H9 (cell line): Measurements from ENCODE around the gene GALNS. TPM values are rescaled to one million over a fixed set of nuclear protein-coding genes. Genes with fewer than 3 reads are reported as not detected.

Experiments
- DNase-seq: peaks from one replicate; pipeline ENCODE4 v3.0.0-alpha.2; 2017
- H2AFZ ChIP-seq: one replicate; pipeline ENCODE4 v1.6.1; 2013; ENCODE audit warnings: mild to moderate bottlenecking, low read length, control low read depth, moderate library complexity
- H2AK5ac ChIP-seq: 2 replicates; pipeline ENCODE4 v1.6.1; 2013; ENCODE audit warnings: low read length, control low read depth, mixed read lengths; ENCODE audit not compliant: insufficient read length
- H2BK120ac ChIP-seq: one replicate; pipeline ENCODE4 v1.6.1; 2013; ENCODE audit warnings: low read depth, mild to moderate bottlenecking, low read length, control low read depth, inconsistent platforms; ENCODE audit not compliant: poor library complexity, severe bottlenecking
- H2BK12ac ChIP-seq: 2 replicates; pipeline ENCODE4 v1.6.1; 2013; ENCODE audit warnings: low read length, control low read depth, mixed read lengths, low read depth; ENCODE audit not compliant: insufficient read length
- H2BK15ac ChIP-seq: 2 replicates; pipeline ENCODE4 v1.6.1; 2013; ENCODE audit warnings: low read depth, low read length, control low read depth
- H2BK20ac ChIP-seq: one replicate; pipeline ENCODE4 v1.6.1; 2013; ENCODE audit warnings: low read depth, mild to moderate bottlenecking, low read length, control low read depth, inconsistent platforms; ENCODE audit not compliant: poor library complexity, severe bottlenecking
- H2BK5ac ChIP-seq: 2 replicates; pipeline ENCODE4 v1.6.1; 2013; ENCODE audit warnings: low read length, control low read depth, mixed read lengths; ENCODE audit not compliant: insufficient read length
- H3K14ac ChIP-seq: 2 replicates; pipeline ENCODE4 v1.6.1; 2013; ENCODE audit warnings: low read length, control low read depth; ENCODE audit not compliant: insufficient read depth
- H3K18ac ChIP-seq: 2 replicates; pipeline ENCODE4 v1.6.1; 2013; ENCODE audit warnings: low read depth, mild to moderate bottlenecking, mixed read lengths, low read length, control low read depth; ENCODE audit not compliant: insufficient read length
- H3K23ac ChIP-seq: 2 replicates; pipeline ENCODE4 v1.6.1; 2013; ENCODE audit warnings: low read length, control low read depth, mixed read lengths, low read depth; ENCODE audit not compliant: insufficient read length
- H3K23me2 ChIP-seq: 2 replicates; pipeline ENCODE4 v1.6.1; 2013; ENCODE audit warnings: low read depth, mild to moderate bottlenecking, mixed read lengths, low read length, control low read depth; ENCODE audit not compliant: insufficient read length, poor library complexity, severe bottlenecking
- H3K27ac ChIP-seq: 2 replicates; pipeline ENCODE4 v1.5.1; 2013; ENCODE audit warnings: low read length, control low read depth, mixed read lengths, low read depth; ENCODE audit not compliant: insufficient read length
- H3K27me3 ChIP-seq: 2 replicates; pipeline ENCODE4 v1.6.1; 2013; ENCODE audit warnings: low read length, control low read depth, inconsistent platforms; ENCODE audit not compliant: insufficient read depth
- H3K4ac ChIP-seq: 2 replicates; pipeline ENCODE4 v1.6.1; 2013; ENCODE audit warnings: low read depth, mild to moderate bottlenecking, control low read depth, inconsistent platforms, low read length, moderate library complexity
- H3K4me1 ChIP-seq: 2 replicates; pipeline ENCODE4 v1.6.1; 2013; ENCODE audit warnings: low read length, control low read depth, inconsistent platforms; ENCODE audit not compliant: insufficient read depth
- H3K4me2 ChIP-seq: 2 replicates; pipeline ENCODE4 v1.6.1; 2013; ENCODE audit warnings: low read length, control low read depth, mixed read lengths; ENCODE audit not compliant: insufficient read length, insufficient read depth
- H3K56ac ChIP-seq: 2 replicates; pipeline ENCODE4 v1.6.1; 2013; ENCODE audit warnings: low read depth, mild to moderate bottlenecking, mixed read lengths, low read length, control low read depth; ENCODE audit not compliant: insufficient read length
- H3K79me1 ChIP-seq: 2 replicates; pipeline ENCODE4 v1.6.1; 2013; ENCODE audit warnings: low read depth, mild to moderate bottlenecking, moderate library complexity, low read length, control low read depth, inconsistent platforms; ENCODE audit not compliant: insufficient read depth, poor library complexity, severe bottlenecking
- H3K79me2 ChIP-seq: 2 replicates; pipeline ENCODE4 v1.6.1; 2013; ENCODE audit warnings: low read length, control low read depth, inconsistent platforms; ENCODE audit not compliant: insufficient read depth
- H3K9ac ChIP-seq: 2 replicates; pipeline ENCODE4 v1.6.1; 2013; ENCODE audit warnings: low read length, control low read depth, mixed read lengths; ENCODE audit not compliant: insufficient read length; ENCODE audit errors: extremely low read depth
- H3K9me3 ChIP-seq: one replicate; pipeline ENCODE4 v1.6.1; 2013; ENCODE audit warnings: low read depth, low read length, inconsistent platforms; ENCODE audit not compliant: control insufficient read depth
- H3T11ph ChIP-seq: one replicate; pipeline ENCODE4 v1.6.1; 2013; ENCODE audit warnings: mild to moderate bottlenecking, low read length, control low read depth, inconsistent platforms
- H4K20me1 ChIP-seq: one replicate; pipeline ENCODE4 v1.6.1; 2013; ENCODE audit not compliant: control insufficient read depth, insufficient read length, insufficient read depth
- H4K5ac ChIP-seq: 2 replicates; pipeline ENCODE4 v1.6.1; 2013; ENCODE audit warnings: low read depth, mild to moderate bottlenecking, mixed read lengths, low read length, control low read depth; ENCODE audit not compliant: insufficient read length
- H4K8ac ChIP-seq: replicated peaks from 2 replicates; pipeline ENCODE4 v1.6.1; 2013; ENCODE audit warnings: low read length, control low read depth, mixed read lengths, low read depth; ENCODE audit not compliant: insufficient read length
- H4K91ac ChIP-seq: 2 replicates; pipeline ENCODE4 v1.6.1; 2013; ENCODE audit warnings: low read depth, mild to moderate bottlenecking, moderate library complexity, mixed read lengths, low read length, control low read depth; ENCODE audit not compliant: insufficient read length
- H3K27ac Mint-ChIP-seq, 3 experiments: 2 replicates in 2 of 3; 3 replicates in 1 of 3; pipeline ENCODE4 v1.8.0; 2020 to 2021; ENCODE audit warnings: mixed read lengths in 3 of 3, mild to moderate bottlenecking in 1 of 3, moderate library complexity in 1 of 3
- H3K27me3 Mint-ChIP-seq: 2 replicates; pipeline ENCODE4 v1.8.0; 2021; ENCODE audit warnings: low read depth, mild to moderate bottlenecking, moderate library complexity, mixed read lengths
- H3K36me3 Mint-ChIP-seq, 3 experiments: 2 replicates in 2 of 3; 3 replicates in 1 of 3; pipeline ENCODE4 v1.8.0; 2020 to 2021; ENCODE audit warnings: low read depth in 3 of 3, mixed read lengths in 3 of 3; ENCODE audit not compliant: insufficient read depth in 1 of 3
- H3K4me1 Mint-ChIP-seq, 2 experiments: 2 replicates each; pipeline ENCODE4 v1.8.0; 2020; ENCODE audit warnings: mixed read lengths in 2 of 2
- H3K4me3 Mint-ChIP-seq, 2 experiments: 2 replicates in 1 of 2; 3 replicates in 1 of 2; pipeline ENCODE4 v1.8.0; 2020 to 2021; ENCODE audit warnings: mild to moderate bottlenecking in 2 of 2, mixed read lengths in 2 of 2, moderate library complexity in 1 of 2
- H3K9me3 Mint-ChIP-seq, 2 experiments: 2 replicates in 1 of 2; 3 replicates in 1 of 2; pipeline ENCODE4 v1.8.0; 2020; ENCODE audit warnings: mild to moderate bottlenecking in 2 of 2, mixed read lengths in 2 of 2, moderate library complexity in 1 of 2
- WGBS: extraction: QIAGEN DNeasy Blood & Tissue Kit; methylation state at CpG from one replicate; pipeline ENCODE4 v1.1.7; 2013; ENCODE audit warnings: missing lambda C conversion rate, low lambda C conversion rate, mixed read lengths; ENCODE audit not compliant: insufficient read length; ENCODE audit errors: extremely low coverage; 5-methylcytosine and 5-hydroxymethylcytosine counted together
- total RNA-seq: library from RNA; stranded (reverse); gene quantifications from 2 replicates; pipeline ENCODE4 v1.2.1, GENCODE V29; 2021
- TF ChIP-seq, protein P1 (sequence below): fragments of 200-600 bp; sonication (generic); conservative IDR thresholded peaks from 3 replicates; pipeline ENCODE4 v1.8.0; 2021; ENCODE audit warnings: antibody characterized with exemption, mild to moderate bottlenecking

The GALNS gene
- total RNA-seq, 1 experiment from 2014 or later = 20.3 TPM

DNA sequence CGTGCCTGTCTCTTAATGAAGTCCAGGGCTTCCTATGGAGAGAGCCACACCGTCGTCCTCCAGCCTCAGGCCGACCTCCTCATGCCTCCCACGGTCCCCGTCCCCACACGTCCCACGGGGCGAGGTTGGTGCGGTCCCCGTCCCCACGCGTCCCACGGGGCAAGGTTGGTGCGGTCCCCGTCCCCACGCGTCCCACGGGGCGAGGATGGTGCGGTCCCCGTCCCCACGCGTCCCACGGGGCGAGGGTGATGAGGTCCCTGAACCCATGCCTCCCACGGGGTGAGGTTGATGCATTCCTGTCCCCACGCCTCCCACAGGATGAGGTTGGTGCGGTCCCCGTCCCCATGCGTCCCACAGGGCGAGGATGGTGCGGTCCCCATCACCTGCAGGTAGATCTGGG is 20.9 kb downstream of the GALNS start:
- Histone ChIP-seq H4K8ac (no peak overlapping the region), H2BK20ac (no peak overlapping the region), H3K79me2 (no peaks in the 10 kb centered on the region), H3K27me3 (no peaks in the 10 kb centered on the region), H4K5ac (no peak overlapping the region), H3K18ac (no peak overlapping the region), H3T11ph (no peak overlapping the region), H2AFZ (no peak overlapping the region), H4K20me1 (no peaks in the 10 kb centered on the region), H3K23me2 (no peaks in the 10 kb centered on the region), H3K27ac (no peak overlapping the region), H2BK15ac (no peak overlapping the region), H3K23ac (no peak overlapping the region), H2AK5ac (no peak overlapping the region), H3K79me1 (no peaks in the 10 kb centered on the region), H3K4ac (no peak overlapping the region), H4K91ac (no peak overlapping the region), H3K56ac (no peak overlapping the region), H3K4me1 (no peaks in the 10 kb centered on the region), H3K9me3 (no peaks in the 10 kb centered on the region), H2BK120ac (no peak overlapping the region), H2BK5ac (no peak overlapping the region), H3K9ac (no peak overlapping the region), H2BK12ac (no peak overlapping the region), H3K14ac (no peak overlapping the region), H3K4me2 (no peak overlapping the region)
- no peak for DNase-seq
- Mint-ChIP-seq H3K4me1 (no peaks in the 10 kb centered on the region), H3K4me3 (no peak overlapping the region), H3K36me3 (peaks cover 4 to 16% (median 13%) of the 10 kb centered on the region in 3 experiments; a peak in 6 of 7 replicates), H3K27me3 (no peaks in the 10 kb centered on the region), H3K27ac (no peak overlapping the region), H3K9me3 (no peaks in the 10 kb centered on the region)
- TF ChIP-seq, protein P1, sequence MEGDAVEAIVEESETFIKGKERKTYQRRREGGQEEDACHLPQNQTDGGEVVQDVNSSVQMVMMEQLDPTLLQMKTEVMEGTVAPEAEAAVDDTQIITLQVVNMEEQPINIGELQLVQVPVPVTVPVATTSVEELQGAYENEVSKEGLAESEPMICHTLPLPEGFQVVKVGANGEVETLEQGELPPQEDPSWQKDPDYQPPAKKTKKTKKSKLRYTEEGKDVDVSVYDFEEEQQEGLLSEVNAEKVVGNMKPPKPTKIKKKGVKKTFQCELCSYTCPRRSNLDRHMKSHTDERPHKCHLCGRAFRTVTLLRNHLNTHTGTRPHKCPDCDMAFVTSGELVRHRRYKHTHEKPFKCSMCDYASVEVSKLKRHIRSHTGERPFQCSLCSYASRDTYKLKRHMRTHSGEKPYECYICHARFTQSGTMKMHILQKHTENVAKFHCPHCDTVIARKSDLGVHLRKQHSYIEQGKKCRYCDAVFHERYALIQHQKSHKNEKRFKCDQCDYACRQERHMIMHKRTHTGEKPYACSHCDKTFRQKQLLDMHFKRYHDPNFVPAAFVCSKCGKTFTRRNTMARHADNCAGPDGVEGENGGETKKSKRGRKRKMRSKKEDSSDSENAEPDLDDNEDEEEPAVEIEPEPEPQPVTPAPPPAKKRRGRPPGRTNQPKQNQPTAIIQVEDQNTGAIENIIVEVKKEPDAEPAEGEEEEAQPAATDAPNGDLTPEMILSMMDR = no peak
- WGBS = no CpG with 5 or more reads among the region's 33 CpGs
